Mucosa of rectum (tissue), 2 donors: ENCODE results near the gene AXDND1.

Experiments
- H3K27ac ChIP-seq, 2 donors: one replicate each; pipeline ENCODE4 v1.7.0; 2013; ENCODE audit warnings: inconsistent platforms in 2 of 2, low read depth in 2 of 2, low read length in 2 of 2
- H3K27me3 ChIP-seq, 2 donors: one replicate each; pipeline ENCODE4 v1.7.0; 2013; ENCODE audit warnings: low read length in 2 of 2; ENCODE audit not compliant: control insufficient read depth in 2 of 2, insufficient read depth in 2 of 2
- H3K36me3 ChIP-seq, 2 donors: one replicate each; pipeline ENCODE4 v1.7.0; 2013; ENCODE audit warnings: low read length in 2 of 2; ENCODE audit not compliant: control insufficient read depth in 2 of 2, insufficient read depth in 2 of 2
- H3K4me1 ChIP-seq, 2 donors: one replicate each; pipeline ENCODE4 v1.7.0; 2013; ENCODE audit warnings: low read length in 2 of 2, mild to moderate bottlenecking in 1 of 2; ENCODE audit not compliant: control insufficient read depth in 2 of 2, insufficient read depth in 2 of 2
- H3K4me3 ChIP-seq, 2 donors: one replicate each; pipeline ENCODE4 v1.7.0; 2013; ENCODE audit warnings: low read length in 2 of 2
- H3K9ac ChIP-seq, 2 donors: one replicate each; pipeline ENCODE4 v1.7.0; 2013; ENCODE audit warnings: low read length in 2 of 2, low read depth in 1 of 2, mild to moderate bottlenecking in 1 of 2
- H3K9me3 ChIP-seq, 2 donors: one replicate each; pipeline ENCODE4 v1.7.0; 2013; ENCODE audit warnings: low read length in 2 of 2; ENCODE audit not compliant: control insufficient read depth in 2 of 2
- donor health status: healthy.
- donor health status: Normal muscosa, but diverticular disease.

The AXDND1 gene

DNA sequence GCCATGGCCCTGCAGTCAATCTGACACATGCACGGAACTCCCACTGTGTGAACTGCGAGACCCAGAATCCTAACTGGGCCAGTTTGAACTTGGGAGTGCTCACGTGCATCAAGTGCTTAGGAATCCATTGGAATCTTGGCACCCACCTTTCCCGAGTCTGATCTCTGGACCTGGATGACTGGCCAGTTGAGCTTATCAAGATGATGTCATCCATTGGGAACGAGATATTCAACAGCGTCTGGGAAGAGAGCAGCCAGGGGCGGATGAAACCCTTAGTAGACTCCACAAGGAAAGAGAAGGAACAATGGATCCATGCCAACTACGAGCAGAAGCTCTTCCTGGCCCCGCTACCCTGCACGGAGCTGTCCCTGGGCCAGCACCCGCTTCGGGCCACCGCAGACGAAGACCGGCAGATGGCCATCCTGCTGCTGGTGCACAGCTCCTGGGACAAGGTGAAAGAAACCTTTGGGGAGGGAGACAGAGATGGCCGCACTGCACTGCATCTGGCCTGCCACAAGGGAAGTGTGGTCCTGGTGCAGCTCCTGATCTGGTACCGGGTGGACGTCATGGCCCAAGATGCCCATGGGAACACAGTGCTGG, 222.8 kb downstream of the AXDND1 start:
- no peaks in the 10 kb centered on the region for H3K9me3 ChIP-seq
- H3K4me3 ChIP-seq = no peak overlapping the region
- H3K36me3 ChIP-seq = no peaks in the 10 kb centered on the region
- H3K9ac ChIP-seq = no peak overlapping the region
- H3K4me1 ChIP-seq = peaks cover 0 to 5% of the 10 kb centered on the region in 2 donors
- peaks cover 0 to 5% of the 10 kb centered on the region in 2 donors for H3K27me3 ChIP-seq
- H3K27ac ChIP-seq = no peak overlapping the region

DNA sequence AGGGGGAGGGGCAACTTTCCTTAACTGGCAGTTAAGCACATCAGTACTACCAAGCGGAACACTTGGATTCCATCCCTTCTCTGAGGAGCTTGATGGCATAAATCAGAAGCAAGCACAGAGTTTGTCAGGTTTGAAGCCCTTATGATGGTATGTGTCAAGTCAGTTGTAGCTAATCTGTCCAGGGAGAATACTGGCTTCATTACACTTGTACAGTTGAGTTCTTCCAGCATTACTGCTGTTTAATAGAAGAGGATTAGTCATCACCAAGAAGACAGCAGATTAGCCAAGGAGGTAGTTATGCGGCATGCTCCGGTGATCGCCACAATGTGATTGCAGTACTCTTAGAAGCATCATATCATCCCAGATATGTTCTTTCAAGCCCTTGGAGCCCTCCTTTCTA, 223.7 kb downstream of the AXDND1 start:
- Histone ChIP-seq H3K9me3 (no peaks in the 10 kb centered on the region), H3K9ac (no peak overlapping the region), H3K4me3 (no peak overlapping the region), H3K4me1 (peaks cover 0 to 5% of the 10 kb centered on the region in 2 donors), H3K36me3 (no peaks in the 10 kb centered on the region), H3K27me3 (peaks cover 0 to 5% of the 10 kb centered on the region in 2 donors), H3K27ac (no peak overlapping the region)

DNA sequence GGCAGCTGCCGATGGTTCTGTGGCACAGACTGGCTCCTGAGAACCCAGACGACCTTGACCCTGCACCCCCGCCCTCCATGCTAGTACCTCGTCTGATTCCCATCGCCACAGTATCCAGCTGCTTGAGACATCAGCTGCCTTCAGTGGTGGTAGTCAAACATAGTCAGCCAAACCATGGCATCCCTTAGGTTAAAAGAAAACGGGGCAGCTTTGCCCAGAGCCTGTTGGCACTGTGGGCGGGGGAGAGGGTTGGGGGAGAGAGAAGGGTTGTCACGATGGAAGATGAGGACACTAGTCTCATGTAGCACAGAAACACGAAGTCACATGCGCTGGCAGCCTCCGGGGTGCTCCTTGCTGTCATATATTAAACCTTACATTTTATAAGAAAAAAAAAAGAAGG, 224.9 kb downstream of the AXDND1 start:
- Histone ChIP-seq H3K36me3 (no peaks in the 10 kb centered on the region), H3K27ac (no peak overlapping the region), H3K4me3 (no peak overlapping the region), H3K9ac (no peak overlapping the region), H3K9me3 (no peaks in the 10 kb centered on the region), H3K27me3 (peaks cover 0 to 5% of the 10 kb centered on the region in 2 donors), H3K4me1 (peaks cover 0 to 5% of the 10 kb centered on the region in 2 donors)

DNA sequence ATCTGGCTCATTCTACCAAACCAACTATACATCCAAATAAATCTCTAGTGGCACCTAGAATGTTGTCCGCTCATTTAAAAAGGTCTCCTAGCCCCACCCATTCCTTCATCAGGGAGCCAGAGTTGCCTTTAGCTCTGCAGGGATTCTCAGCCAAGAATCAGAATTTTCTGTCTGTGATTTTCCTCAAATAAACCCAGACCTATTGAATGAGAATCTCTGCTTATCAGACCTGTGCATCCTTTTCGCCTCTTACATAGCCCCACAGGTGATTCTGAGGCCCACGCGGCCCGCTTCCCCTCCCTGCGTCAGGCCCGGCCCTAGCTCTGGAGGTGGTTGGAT, 225.5 kb downstream of the AXDND1 start:
- H3K27me3 ChIP-seq = peaks cover 0 to 5% of the 10 kb centered on the region in 2 donors
- H3K4me3 ChIP-seq = peak overlapping the region in 1 of 2 donors; percentile 58
- H3K4me1 ChIP-seq = peaks cover 0 to 2% of the 10 kb centered on the region in 2 donors
- no peaks in the 10 kb centered on the region for H3K36me3 ChIP-seq
- H3K27ac ChIP-seq = no peak overlapping the region
- peak overlapping the region in 1 of 2 donors; percentile 54 for H3K9ac ChIP-seq
- no peaks in the 10 kb centered on the region for H3K9me3 ChIP-seq

DNA sequence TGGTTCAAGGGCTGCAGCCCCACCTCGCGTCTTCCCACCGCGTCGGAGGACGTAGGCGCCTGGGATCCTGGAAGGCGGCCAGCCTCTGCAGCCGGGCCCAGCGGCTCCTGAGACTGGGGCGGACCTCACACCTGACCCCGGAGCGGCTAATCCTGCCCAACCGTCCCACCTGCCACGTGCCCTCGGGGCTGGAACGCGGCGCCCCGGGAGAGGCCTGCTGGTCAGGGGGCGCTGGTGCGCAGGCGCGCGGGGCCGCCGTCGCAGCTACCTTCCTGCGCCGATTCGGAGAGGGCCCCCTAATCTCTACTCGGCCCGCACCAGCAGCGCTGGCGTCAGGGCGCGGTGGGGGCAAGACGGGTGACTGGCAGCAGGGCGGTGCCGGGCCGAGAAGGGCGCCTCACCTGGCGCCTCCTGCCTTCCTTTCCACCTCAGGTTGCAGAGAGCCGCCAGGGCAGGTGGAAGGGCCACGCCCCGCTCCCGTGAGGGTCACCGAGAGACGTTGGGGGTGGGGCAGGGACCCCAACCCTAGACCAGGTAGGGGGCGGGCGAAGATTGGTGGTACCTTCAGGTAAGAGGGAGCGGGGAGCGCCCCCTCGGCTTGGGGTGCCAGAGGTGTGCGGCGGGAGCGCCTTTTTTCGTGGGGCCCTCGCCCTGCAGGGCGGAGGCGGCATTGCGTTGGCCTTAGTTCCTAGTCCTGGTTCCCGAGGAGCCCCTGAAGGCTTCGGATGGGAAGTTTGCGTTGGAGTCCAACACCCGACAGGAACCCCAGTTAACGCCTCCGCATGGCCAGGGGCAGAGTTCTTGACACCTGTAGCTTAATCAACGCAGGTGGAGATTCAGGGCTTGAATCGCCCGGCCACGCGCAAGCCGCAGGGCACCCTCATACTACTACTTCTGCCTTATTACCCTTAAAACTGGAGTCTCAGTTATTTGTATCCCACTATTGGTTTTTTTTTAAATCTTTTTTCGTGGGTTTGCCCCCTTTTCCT, 226.1 kb downstream of the AXDND1 start, which contains the start of gene TDRD5:
TDRD5 (plus strand) TSS at position 241 of the 989 bp plus-strand sequence. CDS start 784 bp downstream, outside the sequence.
- Histone ChIP-seq H3K27me3 (peaks cover 0 to 5% of the 10 kb centered on the region in 2 donors), H3K4me1 (peaks cover 0 to 2% of the 10 kb centered on the region in 2 donors), H3K9ac (peak within 1 kb of the TSS in 1 of 2 donors; percentile 54), H3K9me3 (no peaks in the 10 kb centered on the region), H3K4me3 (peak within 1 kb of the TSS; percentile 13 to 58), H3K36me3 (no peaks in the 10 kb centered on the region), H3K27ac (peak within 1 kb of the TSS in 1 of 2 donors; percentile 42)

DNA sequence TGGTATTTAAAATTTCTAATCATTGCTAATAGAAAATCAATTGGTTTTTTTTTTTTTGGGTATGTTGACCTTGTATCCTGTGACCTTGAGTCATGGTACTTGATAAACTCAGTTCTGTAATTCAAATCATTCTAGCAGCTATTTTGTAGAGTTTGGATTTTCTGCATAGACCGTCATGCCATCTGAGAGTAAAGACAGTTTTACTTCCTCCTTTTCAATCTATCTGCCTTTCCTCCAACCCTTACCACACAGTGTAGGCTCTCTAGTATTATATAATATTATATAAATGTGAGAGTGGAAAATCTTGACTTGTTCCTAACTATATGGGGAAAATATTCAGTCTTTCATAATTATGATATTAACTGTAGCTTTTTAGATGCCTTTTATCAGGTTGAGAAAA, 232.9 kb downstream of the AXDND1 start:
- H3K9me3 ChIP-seq = no peaks in the 10 kb centered on the region
- no peaks in the 10 kb centered on the region for H3K36me3 ChIP-seq

DNA sequence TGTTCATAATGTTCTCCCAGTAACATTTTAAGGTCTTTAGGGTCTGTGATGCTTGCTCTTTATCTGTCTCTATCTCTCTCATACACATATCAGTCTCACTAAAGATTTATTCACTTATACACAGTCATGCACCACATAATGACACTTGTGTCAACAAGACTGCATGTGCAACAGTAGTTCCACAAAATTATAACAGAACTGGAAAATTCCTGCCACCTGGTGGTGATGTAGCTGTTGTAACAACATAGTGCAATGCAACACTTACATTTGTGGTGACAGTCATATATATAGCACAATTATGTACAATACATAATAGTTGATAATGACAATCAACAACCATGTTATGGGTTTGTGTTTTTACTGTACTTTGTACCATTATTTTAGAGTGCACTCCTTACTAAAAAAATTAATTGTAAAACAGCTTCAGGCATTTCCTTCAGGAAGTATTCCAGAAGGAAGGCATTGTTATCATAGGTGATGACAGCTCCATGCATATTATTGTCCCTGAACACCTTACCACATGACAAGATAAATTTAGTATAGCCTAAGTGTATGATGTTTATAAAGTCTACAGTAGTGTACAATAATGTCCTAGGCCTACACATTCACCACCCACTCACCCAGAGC, 234.0 kb downstream of the AXDND1 start:
- no peak overlapping the region for H3K4me3 ChIP-seq
- no peak overlapping the region for H3K9ac ChIP-seq
- H3K27ac ChIP-seq = no peak overlapping the region
- no peaks in the 10 kb centered on the region for H3K4me1 ChIP-seq
- H3K36me3 ChIP-seq = no peaks in the 10 kb centered on the region
- H3K9me3 ChIP-seq = no peaks in the 10 kb centered on the region
- H3K27me3 ChIP-seq = no peaks in the 10 kb centered on the region

More for the DNA sequence above, 232.9 kb downstream of the AXDND1 start:
- Histone ChIP-seq H3K27ac (no peak overlapping the region), H3K4me1 (no peaks in the 10 kb centered on the region), H3K27me3 (no peaks in the 10 kb centered on the region), H3K9ac (no peak overlapping the region), H3K4me3 (no peak overlapping the region)

DNA sequence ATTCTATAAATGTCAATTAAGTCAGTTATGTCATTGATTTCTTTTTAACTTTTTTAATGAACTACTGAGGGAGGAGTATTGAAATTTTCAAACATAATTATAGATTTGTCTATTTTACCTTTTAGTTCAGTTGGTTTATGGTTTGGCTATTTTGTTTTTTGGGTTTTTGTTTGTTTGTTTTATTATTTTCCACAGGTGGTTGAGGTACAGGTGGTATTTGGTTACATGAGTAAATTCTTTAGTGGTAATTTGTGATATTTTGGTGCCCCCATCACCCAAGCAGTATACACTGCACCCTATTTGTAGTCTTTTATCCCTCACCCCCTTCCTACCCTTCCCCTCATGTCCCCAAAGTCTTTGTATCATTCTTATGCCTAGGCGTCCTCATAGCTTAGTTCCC, 235.3 kb downstream of the AXDND1 start:
- Histone ChIP-seq H3K27me3 (no peaks in the 10 kb centered on the region), H3K9ac (no peak overlapping the region), H3K4me3 (no peak overlapping the region), H3K4me1 (no peaks in the 10 kb centered on the region), H3K36me3 (no peaks in the 10 kb centered on the region), H3K9me3 (no peaks in the 10 kb centered on the region), H3K27ac (no peak overlapping the region)
